ENCODE results near the gene C1QL2.

Gene C1QL2

DNA sequence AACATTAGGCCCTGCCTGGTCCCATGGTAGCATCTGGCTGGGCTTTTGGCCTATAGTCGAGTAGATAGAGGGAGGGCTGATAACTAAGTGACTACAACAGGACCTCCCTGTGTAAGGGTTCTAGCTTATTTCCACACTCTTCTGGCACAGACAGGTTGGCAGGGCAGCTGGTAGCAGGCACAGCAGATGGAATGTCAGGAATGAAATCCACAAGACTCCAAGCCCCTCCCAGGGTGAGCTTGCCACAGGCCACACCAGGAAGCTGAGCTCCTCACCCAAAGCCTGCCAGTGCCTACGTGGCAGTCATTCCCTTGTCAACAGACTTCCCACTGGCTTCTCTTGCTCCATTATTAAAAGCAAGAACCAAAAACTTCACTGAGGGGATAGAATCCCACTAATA is 20.7 kb upstream of the C1QL2 start:
- DNase-seq (ENCODE audit: low spot score), result no peak

GRCh38 chr2:119178776-119179175 is 20.2 kb upstream of the C1QL2 start:
- DNase-seq (ENCODE audit: low spot score), result no peak

- no peak for DNase-seq (ENCODE audit: low spot score)
Observed at GRCh38 chr2:119177838-119178190, 19.3 kb upstream of the C1QL2 start.

GRCh38 chr2:119177171-119177837 is 18.8 kb upstream of the C1QL2 start:
- no peak for DNase-seq (ENCODE audit: low spot score)

DNA sequence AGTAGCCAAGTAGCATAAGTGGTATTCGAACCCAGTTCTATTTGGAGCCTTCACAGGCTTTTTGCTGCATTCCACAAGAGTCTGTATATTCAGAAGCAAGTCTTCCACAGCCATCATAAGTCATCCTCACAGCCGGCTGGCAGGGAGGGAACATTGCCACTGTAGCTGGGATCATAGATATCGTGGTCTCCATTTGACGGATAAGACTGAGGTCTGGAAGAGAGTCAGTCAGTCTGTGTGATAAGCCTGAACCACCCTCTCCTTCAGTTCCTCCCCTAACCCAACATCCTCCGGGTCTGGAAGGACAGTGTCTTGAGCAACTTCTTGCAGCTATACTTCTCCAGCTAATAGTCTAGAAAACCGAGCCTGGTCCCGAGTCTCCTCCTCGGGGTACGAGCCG is 17.0 kb upstream of the C1QL2 start:
- DNase-seq (ENCODE audit: low spot score), result no peak

- DNase-seq (ENCODE audit: low spot score), result no peak
Observed at GRCh38 chr2:119174993-119175347, 16.4 kb upstream of the C1QL2 start.

GRCh38 chr2:119174216-119174992 is 15.9 kb upstream of the C1QL2 start:
- DNase-seq (ENCODE audit: low spot score), result peak; percentile 35

DNA sequence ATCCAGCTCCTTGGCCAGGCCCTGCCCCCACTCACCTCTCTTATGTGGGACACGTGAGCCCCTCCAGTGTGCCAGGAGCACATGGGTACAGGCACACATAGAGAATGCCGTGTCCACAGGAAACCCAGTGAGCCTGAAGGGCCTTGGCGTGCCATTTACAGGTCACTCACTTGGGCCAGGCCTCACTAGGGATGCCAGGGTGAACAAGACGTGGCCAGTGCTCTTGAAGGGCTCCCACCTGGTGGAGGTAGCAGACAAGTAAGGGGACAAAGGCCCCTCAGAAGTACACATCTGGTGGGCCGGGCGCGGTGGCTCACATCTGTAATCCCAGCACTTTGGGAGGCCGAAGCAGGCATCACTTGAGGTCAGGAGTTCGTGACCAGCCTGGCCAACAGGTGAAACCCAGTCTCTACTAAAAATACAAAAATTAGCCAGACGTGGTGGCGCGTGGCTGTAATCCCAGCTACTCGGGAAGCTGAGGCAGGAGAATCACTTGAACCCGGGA is 15.1 kb upstream of the C1QL2 start:
- DNase-seq (ENCODE audit: low spot score), result no peak

DNA sequence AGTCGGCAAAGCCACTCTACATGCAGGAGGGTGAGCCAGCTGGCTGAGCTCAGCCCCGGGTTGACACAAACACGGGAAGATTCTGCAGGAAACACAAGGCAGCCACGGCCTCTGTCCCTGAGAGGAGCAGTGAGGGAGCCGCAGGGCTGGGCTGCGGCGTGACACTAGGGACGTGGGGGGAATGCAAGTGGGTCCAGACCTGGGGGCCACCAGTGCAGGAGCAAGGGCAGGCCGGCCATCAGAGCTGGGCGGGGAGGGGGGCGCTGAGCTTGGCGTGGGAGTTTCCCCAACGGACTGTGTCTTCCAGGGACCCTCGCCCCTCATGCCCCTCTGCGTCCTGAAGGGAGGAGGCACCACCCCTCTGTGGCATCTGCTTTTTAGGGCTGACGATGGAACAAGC is 12.0 kb upstream of the C1QL2 start:
- no peak for DNase-seq (ENCODE audit: low spot score)

DNA sequence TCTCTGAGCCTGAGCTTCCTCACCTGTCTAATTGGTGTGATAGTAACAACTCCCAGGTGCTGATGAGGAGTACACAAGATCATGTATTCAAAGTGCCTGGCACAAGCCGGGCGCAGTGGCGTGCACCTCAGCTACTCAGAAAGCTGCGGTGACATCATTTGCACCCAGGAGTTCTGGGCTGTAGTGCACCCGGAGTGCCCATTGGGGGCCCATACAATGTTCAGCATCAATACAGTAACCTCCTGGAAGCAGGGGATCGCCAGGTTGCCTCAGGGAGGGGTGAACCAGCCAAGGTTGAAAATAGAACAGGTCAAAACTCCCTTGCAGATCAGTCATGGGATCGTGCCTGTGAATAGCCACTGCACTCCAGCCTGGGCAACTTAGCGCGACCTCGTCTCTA is 11.2 kb upstream of the C1QL2 start:
- no peak for DNase-seq (ENCODE audit: low spot score)

DNA sequence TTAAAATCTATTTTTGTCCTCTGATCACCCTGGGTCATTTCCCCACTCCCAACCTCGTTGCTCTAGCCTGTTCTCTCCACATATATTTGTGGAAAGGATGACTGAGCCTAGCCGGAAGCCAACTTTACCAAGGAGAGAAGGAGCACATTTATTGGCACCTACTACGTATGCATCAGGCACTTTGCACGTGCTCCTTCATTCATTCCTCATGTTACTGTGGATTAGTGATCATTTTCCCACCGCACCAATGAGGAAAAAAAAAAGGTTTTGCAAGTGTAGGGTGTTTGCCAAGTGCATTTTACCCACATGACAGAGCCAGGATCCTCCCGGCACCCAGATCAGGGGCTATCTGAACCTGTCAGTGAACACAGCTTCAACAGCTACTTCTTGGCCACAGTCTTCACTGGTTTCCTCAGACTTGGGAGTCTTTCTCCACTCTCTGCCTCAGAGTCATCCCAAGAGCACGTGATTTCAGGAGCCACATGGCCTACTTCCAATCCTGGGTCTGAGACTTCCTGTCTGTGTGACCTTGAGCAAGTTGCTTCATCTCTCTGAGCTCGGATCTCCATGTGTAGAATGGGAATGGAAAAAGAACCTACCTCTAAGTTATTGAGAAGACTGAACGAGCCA is 1.9 kb upstream of the C1QL2 start:
- no peak for DNase-seq (ENCODE audit: low spot score)

GRCh38 chr2:119157850-119158511 is 570 bp downstream of the C1QL2 start:
- DNase-seq (ENCODE audit: low spot score), result no peak

GRCh38 chr2:119156891-119157773 is 1.4 kb downstream of the C1QL2 start:
- DNase-seq (ENCODE audit: low spot score), result no peak

DNA sequence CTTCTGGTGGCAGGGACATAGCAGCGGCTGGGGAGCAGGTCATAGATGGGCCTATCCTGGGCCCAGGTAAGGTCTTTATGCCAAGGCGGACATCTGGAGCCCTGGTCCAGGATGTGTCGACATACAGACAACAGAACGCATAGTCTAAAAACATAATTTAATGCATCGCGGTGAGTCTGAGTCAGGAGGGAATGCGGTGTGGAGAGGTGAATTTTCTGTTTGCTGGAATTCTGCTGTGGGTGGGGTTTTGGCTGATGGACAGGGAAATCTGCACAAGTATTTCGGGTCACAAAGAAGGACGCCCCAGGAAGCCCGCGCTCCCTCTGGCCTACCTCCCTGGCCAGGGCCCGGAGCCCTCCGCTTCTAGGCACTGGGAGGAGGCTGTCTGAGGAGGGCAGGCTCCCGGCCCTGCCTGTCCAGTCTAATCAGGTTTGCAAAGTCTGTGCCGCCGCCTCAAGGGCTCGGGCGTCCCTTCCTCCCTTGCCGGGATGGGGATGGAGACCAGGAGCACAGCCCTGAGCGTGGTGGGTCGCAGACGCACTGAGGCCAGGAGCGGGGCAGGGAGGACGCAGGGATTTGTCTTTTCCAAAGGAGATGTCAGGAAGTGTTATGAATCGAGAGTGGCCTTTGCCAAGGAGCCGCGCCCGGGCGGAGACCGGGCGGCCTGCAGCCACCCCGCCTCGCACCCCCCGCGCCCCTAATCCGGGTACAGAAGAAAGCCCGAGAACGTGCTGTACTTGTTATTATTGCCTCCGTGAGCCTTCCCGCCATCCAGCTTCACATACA is 2.3 kb downstream of the C1QL2 start:
- DNase-seq (ENCODE audit: low spot score), result no peak

- DNase-seq (ENCODE audit: low spot score), result no peak
Observed at GRCh38 chr2:119155633-119156032, 2.9 kb downstream of the C1QL2 start.

DNA sequence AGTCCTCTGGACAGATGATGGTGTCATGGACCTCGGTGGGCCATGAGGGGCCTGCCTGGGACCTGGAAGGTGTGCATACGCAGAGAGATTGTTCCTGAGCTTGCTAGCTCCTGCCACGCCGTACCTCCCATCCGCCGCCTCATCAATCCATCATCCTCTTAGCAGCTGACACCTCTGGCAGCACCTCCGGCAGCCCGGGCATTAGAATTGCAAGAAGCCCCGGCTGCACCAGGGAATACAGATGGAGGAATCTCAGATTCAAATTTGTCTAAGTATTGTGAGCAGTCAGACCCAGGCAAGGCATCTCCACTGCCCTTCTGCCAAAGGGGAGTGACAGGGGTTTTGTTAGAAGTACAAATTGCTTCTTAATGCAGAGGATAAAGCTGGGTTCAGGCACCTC is 4.5 kb downstream of the C1QL2 start:
- DNase-seq (ENCODE audit: low spot score), result no peak

- no peak for DNase-seq (ENCODE audit: low spot score)
Observed at GRCh38 chr2:119149611-119150010, 8.9 kb downstream of the C1QL2 start.

- no peak for DNase-seq (ENCODE audit: low spot score)
Observed at GRCh38 chr2:119147776-119148715, 10.5 kb downstream of the C1QL2 start.

GRCh38 chr2:119144806-119145205 is 13.7 kb downstream of the C1QL2 start:
- no peak for DNase-seq (ENCODE audit: low spot score)

GRCh38 chr2:119142824-119143223 is 15.7 kb downstream of the C1QL2 start:
- no peak for DNase-seq (ENCODE audit: low spot score)

Measured in CD4-positive, alpha-beta T cell treated with Interleukin-2 at 100 ng/mL for 4 hours (primary cell).